ENCODE results near the gene PACS1.
A peak's percentile ranks its signal among the peaks of the same experiment; 100 is the strongest.

Gene PACS1

GRCh38 chr11:66189031-66189745, 119.1 kb downstream of the PACS1 start:
- no peak for DNase-seq

GRCh38 chr11:66190786-66191185, 120.7 kb downstream of the PACS1 start:
- DNase-seq, result no peak

GRCh38 chr11:66192181-66192863, 122.2 kb downstream of the PACS1 start:
- DNase-seq, result no peak

GRCh38 chr11:66194391-66194790, 124.3 kb downstream of the PACS1 start:
- no peak for DNase-seq

- no peak for DNase-seq
These were observed 125.8 kb downstream of the PACS1 start for GRCh38 chr11:66195867-66196266.

GRCh38 chr11:66203847-66204246, 133.8 kb downstream of the PACS1 start:
- no peak for DNase-seq

- DNase-seq, result no peak
These were observed 134.3 kb downstream of the PACS1 start for GRCh38 chr11:66204412-66204811.

- DNase-seq, result no peak
These were observed 137.7 kb downstream of the PACS1 start for GRCh38 chr11:66207816-66208215.

- DNase-seq, result no peak
These were observed 141.0 kb downstream of the PACS1 start for GRCh38 chr11:66211100-66211499.

- no peak for DNase-seq
These were observed 146.8 kb downstream of the PACS1 start for GRCh38 chr11:66216911-66217310.

GRCh38 chr11:66218036-66218435, 148.0 kb downstream of the PACS1 start:
- no peak for DNase-seq

GRCh38 chr11:66218846-66219620, 149.0 kb downstream of the PACS1 start:
- DNase-seq, result no peak

GRCh38 chr11:66219846-66220565, 149.9 kb downstream of the PACS1 start:
- DNase-seq, result no peak

- no peak for DNase-seq
These were observed 150.5 kb downstream of the PACS1 start for GRCh38 chr11:66220566-66220935.

- no peak for DNase-seq
These were observed 150.9 kb downstream of the PACS1 start for GRCh38 chr11:66221012-66221411.

- DNase-seq, result no peak
These were observed 151.7 kb downstream of the PACS1 start for GRCh38 chr11:66221726-66222236.

- DNase-seq, result peak; percentile 90
These were observed 152.5 kb downstream of the PACS1 start for GRCh38 chr11:66222358-66223149.

- DNase-seq, result no peak
These were observed 154.3 kb downstream of the PACS1 start for GRCh38 chr11:66224226-66224855.

- no peak for DNase-seq
These were observed 155.0 kb downstream of the PACS1 start for GRCh38 chr11:66225066-66225465.

GRCh38 chr11:66226101-66226500, 156.0 kb downstream of the PACS1 start:
- no peak for DNase-seq

GRCh38 chr11:66227700-66228099, 157.6 kb downstream of the PACS1 start:
- no peak for DNase-seq

GRCh38 chr11:66228521-66228920, 158.4 kb downstream of the PACS1 start:
- no peak for DNase-seq
